GM12878 (cell line): ENCODE measurements around the gene GALNT3.

ENCODE experiments used
- BHLHE40 ChIP-seq, 2 experiments: fragments of 450-650 bp in 1 of 2; IDR thresholded peaks; 2 replicates each; pipeline ENCODE4 v1.6.1; 2011 to 2017; ENCODE audit warnings: low read depth in 2 of 2, borderline replicate concordance in 1 of 2, improper control_type of control experiment in 1 of 2, low read length in 1 of 2, mild to moderate bottlenecking in 1 of 2
- CTCF ChIP-seq, 3 experiments: IDR thresholded peaks in 2 of 3; conservative IDR thresholded peaks in 1 of 3; 2 replicates each; pipeline ENCODE4 v1.5.1; 2011; ENCODE audit warnings: low read depth in 3 of 3, low read length in 3 of 3, mild to moderate bottlenecking in 3 of 3, control low read depth in 2 of 3, moderate library complexity in 2 of 3, inconsistent platforms in 1 of 3, mixed read lengths in 1 of 3; ENCODE audit not compliant: control insufficient read depth in 2 of 3, insufficient read depth in 1 of 3; ENCODE audit errors: extremely low read depth in 1 of 3
- KDM1A ChIP-seq: fragments of 200-600 bp; sonication (generic); IDR thresholded peaks from 2 replicates; pipeline ENCODE4 v1.6.1; 2016; ENCODE audit warnings: borderline replicate concordance
- POLR2A ChIP-seq: IDR thresholded peaks from 2 replicates; pipeline ENCODE4 v1.6.1; 2011; ENCODE audit warnings: low read depth, mild to moderate bottlenecking, low read length

GRCh38 chr2:165835363-165835762 lies 41.3 kb upstream of the GALNT3 start:
- TF ChIP-seq CTCF (IDR thresholded peaks at IDR 0.05 in 2 of 3, conservative IDR thresholded peaks at IDR 0.05 in 1 of 3; ENCODE audit: control insufficient read depth in 2 of 3, extremely low read depth in 1 of 3, insufficient read depth in 1 of 3, low read depth in 3 of 3, low read length in 3 of 3) (no peak), BHLHE40 (IDR thresholded peaks at IDR 0.05; ENCODE audit: borderline replicate concordance in 1 of 2, low read depth in 2 of 2, low read length in 1 of 2) (no peak), POLR2A (no peak), KDM1A (no peak)
